ENCODE data around the gene HIVEP3. TPM values are rescaled to one million over a fixed set of nuclear protein-coding genes. Genes with fewer than 3 reads are reported as not detected.

The HIVEP3 gene
- total RNA-seq, 1 experiment from 2014 or later = 1.4 TPM

GRCh38 chr1:41738475-41738874 is 180.2 kb downstream of the HIVEP3 start:
- Histone ChIP-seq H2BK12ac (ENCODE audit: insufficient read length, low read depth, low read length) (no peak overlapping the region), H3K79me2 (ENCODE audit: insufficient read depth, low read length) (no peaks in the 10 kb centered on the region), H3K56ac (ENCODE audit: insufficient read length, low read depth, low read length) (no peak overlapping the region), H2BK120ac (ENCODE audit: low read depth, low read length, poor library complexity, severe bottlenecking) (no peak overlapping the region), H3K4ac (ENCODE audit: low read depth, low read length) (no peak overlapping the region), H3K27me3 (ENCODE audit: insufficient read depth, low read length) (no peaks in the 10 kb centered on the region), H3K23ac (ENCODE audit: insufficient read length, low read depth, low read length) (no peak overlapping the region), H3K4me1 (ENCODE audit: insufficient read depth, low read length) (no peaks in the 10 kb centered on the region), H3K18ac (ENCODE audit: insufficient read length, low read depth, low read length) (no peak overlapping the region), H4K8ac (replicated peaks; ENCODE audit: insufficient read length, low read depth, low read length) (no peak overlapping the region), H3K79me1 (ENCODE audit: insufficient read depth, low read depth, low read length, poor library complexity, severe bottlenecking) (no peaks in the 10 kb centered on the region), H3T11ph (ENCODE audit: low read length) (no peak overlapping the region), H3K9ac (ENCODE audit: extremely low read depth, insufficient read length, low read length) (no peak overlapping the region), H4K20me1 (ENCODE audit: control insufficient read depth, insufficient read depth, insufficient read length) (peaks cover 2% of the 10 kb centered on the region), H3K9me3 (ENCODE audit: control insufficient read depth, low read depth, low read length) (no peaks in the 10 kb centered on the region), H2BK15ac (ENCODE audit: low read depth, low read length) (no peak overlapping the region), H2BK5ac (ENCODE audit: insufficient read length, low read length) (no peak overlapping the region), H3K27ac (ENCODE audit: insufficient read length, low read depth, low read length) (no peak overlapping the region), H4K5ac (ENCODE audit: insufficient read length, low read depth, low read length) (no peak overlapping the region), H4K91ac (ENCODE audit: insufficient read length, low read depth, low read length) (no peak overlapping the region), H3K14ac (ENCODE audit: insufficient read depth, low read length) (no peak overlapping the region), H2AFZ (ENCODE audit: low read length) (no peak overlapping the region), H3K4me2 (ENCODE audit: insufficient read depth, insufficient read length, low read length) (no peak overlapping the region), H3K23me2 (ENCODE audit: insufficient read length, low read depth, low read length, poor library complexity, severe bottlenecking) (no peaks in the 10 kb centered on the region), H2AK5ac (ENCODE audit: insufficient read length, low read length) (no peak overlapping the region), H2BK20ac (ENCODE audit: low read depth, low read length, poor library complexity, severe bottlenecking) (no peak overlapping the region)
- Mint-ChIP-seq H3K4me1 (peaks cover 4 to 7% of the 10 kb centered on the region in 2 experiments), H3K4me3 (no peak overlapping the region), H3K27ac (no peak overlapping the region), H3K9me3 (no peaks in the 10 kb centered on the region), H3K36me3 (ENCODE audit: insufficient read depth in 1 of 3, low read depth in 3 of 3) (no peaks in the 10 kb centered on the region), H3K27me3 (ENCODE audit: low read depth) (peaks cover 14% of the 10 kb centered on the region)
- DNase-seq = no peak
- no peak for TF ChIP-seq CTCF (conservative IDR thresholded peaks at IDR 0.05)
- no CpG with 5 or more reads among the region's 2 CpGs for WGBS (ENCODE audit: extremely low coverage, insufficient read length, low lambda C conversion rate)

Measured in H9 (cell line).